ENCODE measurements around the gene CTTN.

GRCh38 chr11:70467201-70468085 lies 69.1 kb downstream of the CTTN start:
- TF ChIP-seq SMAD5 (IDR thresholded peaks at IDR 0.05; ENCODE audit: low read depth) = no peak
- TF ChIP-seq ZNF274 (IDR thresholded peaks at IDR 0.05; ENCODE audit: insufficient read depth, insufficient read length) = no peak
- TF ChIP-seq CTCF (IDR thresholded peaks at IDR 0.05 in 2 of 3, conservative IDR thresholded peaks at IDR 0.05 in 1 of 3; ENCODE audit: control insufficient read depth in 2 of 3, extremely low read depth in 1 of 3, insufficient read depth in 1 of 3, low read depth in 3 of 3, low read length in 3 of 3) = peak; percentile 83 to 88 (median 87)
- TF ChIP-seq USF1 (IDR thresholded peaks at IDR 0.05; ENCODE audit: borderline replicate concordance, extremely low read length, insufficient read depth, low read depth, low read length) = no peak
- no peak for TF ChIP-seq GABPA (IDR thresholded peaks at IDR 0.05; ENCODE audit: low read depth)
- no peak for TF ChIP-seq STAT1 (conservative IDR thresholded peaks at IDR 0.05)
